Activated CD4-positive, alpha-beta T cell treated with anti-CD3 and anti-CD28 coated beads, Interleukin-2, amount 50 U/mL, for 1 hour (primary cell): ENCODE measurements around the gene HPCA.
A peak's percentile ranks its signal among the peaks of the same experiment; 100 is the strongest.

Source experiments
- DNase-seq: peaks from one replicate; pipeline ENCODE4 v3.0.0-alpha.2; 2020

HPCA gene

DNA sequence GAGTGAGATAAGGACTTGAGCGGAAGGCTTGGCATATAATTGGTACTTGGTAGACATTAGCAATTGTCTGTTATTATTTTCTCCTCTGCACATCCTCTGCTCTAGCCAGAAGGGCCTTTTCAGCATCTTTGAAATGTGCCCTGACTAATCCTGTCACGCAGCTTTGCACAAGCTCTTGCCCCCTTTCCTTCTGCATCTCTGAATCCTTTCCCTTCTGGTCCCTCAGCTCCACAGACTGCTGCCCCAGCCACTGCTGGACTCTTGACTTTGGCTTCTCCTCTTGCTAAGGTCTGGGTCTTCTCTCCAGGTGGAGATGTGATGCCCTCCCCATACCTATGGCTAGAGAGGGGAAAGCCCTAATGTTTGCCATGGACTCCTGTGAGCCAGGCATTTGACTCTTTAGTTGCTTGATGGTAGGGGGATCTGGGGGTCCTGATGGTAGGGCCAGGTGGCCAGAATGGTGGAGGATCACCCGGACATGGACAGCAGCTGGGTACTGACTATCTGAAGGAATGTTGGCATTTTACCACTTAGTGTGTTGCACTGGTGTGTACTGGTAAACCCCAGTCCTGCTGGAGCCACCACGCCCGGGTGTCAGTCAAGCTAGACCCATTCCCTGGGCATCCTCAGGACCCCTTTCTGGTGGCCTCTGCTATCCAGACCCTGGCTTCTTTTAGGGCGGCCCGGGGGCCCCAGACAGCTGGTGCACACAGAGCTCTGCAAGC is 4.4 kb downstream of the HPCA start:
- no peak for DNase-seq

DNA sequence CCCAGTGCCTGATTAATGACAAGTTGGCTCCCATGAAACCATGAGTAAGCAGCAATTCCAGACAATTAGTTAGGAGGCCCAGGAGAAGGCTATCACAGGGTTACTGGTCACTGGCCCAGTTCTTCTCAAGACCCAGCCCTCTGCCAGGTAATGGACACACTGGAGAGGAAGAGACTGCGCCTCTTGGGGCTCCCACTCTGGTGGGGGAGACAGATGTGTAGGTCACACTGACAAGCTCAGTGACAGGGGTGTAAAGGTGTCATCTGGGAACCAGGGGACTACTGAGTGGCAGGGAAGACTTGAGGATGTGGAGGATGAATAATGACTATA is 4.9 kb downstream of the HPCA start:
- DNase-seq: no peak

DNA sequence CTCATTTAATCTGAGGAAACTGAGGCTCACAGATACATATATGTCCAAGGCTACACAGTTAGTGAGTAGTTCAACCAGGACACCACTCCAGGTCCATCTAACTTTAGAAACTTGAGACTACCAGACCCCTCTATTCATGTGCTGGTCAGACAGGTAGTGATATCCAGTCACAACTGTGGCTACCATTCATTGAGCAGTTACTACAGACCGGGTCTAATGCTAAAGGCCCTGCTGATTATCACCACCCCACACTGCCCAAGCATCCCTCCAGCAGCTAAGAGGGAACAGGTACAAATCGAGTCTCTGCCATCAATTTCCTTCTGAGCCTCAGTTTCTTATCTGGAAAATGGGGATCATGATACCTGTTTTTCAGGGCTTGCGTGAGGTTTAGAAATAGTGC is 5.3 kb downstream of the HPCA start:
- DNase-seq: no peak

DNA sequence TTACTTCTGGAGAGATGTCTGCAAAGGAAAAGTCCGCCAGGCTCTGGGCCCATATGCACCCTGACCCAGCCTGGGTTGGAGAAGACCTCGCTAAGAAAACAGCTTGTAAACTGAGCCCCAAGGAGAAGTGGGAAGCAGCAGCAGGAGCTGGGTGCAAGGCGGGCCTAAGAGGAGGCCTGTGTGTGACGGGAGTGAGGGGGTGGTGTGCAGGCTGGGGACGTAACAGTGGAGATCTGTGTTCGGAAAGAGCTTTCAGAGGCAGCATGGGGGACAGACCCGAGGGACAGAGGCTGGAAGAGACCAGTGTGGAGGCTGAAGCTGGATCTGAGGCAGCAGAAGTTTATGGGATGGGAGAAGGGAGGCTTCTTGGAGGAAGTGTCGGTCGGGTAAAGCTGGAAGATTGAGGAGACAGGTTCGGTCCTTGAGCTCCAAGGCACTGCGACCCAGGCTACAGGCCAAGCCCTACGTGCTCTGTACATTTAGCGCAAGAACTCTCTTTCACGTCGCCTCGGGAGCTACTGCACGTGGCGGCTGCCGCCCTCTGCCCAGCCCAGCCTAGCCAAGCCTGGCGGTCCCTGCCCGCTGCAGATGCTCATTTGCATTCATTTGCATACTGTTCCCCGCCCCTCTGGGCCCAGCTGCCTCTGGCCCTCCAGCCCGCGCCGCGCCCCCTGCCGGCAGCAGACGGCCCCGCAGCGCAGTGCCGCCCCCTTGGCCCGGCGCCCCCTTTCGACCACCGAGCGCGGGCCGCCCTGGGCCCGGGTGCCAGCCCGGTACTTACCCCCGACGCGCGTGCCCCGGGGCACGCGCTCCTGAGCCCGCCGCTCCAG is 6.3 kb downstream of the HPCA start:
- DNase-seq: peak; percentile 20

DNA sequence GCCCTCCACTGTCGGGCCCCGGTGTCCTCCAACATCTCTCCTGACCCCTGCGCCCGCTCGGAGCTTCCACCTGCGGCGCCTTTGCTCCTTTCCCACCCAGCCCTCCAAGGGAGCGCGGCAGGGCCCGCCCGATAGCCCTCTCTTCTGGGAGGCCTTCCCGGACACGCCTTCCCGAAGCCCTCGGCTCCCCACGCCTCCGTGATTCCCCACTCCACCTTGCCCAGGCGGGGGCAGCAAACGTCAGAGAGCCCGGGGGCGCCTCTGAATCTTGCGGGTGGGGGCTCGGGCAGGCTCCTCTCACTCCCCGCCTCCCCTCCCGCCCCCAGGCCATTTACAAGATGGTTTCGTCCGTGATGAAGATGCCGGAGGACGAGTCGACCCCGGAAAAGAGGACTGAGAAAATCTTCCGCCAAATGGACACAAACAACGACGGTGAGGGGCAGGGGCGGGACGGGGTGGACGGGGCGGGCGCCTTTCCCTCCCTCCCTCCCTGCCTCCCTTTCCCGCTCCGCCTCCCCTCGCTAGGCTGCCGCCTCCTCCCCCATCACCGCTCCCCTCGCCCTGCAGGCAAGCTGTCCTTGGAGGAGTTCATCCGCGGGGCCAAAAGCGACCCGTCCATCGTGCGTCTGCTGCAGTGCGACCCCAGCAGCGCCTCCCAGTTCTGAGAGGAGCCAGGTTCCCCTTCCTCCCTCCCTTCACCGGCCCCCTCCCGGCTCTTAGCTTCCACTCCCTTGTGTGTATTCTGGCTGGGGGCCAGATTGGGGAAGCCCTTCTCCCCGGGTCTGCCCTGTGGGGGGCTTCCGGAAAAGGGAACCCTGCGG is 7.1 kb downstream of the HPCA start:
- DNase-seq: no peak

DNA sequence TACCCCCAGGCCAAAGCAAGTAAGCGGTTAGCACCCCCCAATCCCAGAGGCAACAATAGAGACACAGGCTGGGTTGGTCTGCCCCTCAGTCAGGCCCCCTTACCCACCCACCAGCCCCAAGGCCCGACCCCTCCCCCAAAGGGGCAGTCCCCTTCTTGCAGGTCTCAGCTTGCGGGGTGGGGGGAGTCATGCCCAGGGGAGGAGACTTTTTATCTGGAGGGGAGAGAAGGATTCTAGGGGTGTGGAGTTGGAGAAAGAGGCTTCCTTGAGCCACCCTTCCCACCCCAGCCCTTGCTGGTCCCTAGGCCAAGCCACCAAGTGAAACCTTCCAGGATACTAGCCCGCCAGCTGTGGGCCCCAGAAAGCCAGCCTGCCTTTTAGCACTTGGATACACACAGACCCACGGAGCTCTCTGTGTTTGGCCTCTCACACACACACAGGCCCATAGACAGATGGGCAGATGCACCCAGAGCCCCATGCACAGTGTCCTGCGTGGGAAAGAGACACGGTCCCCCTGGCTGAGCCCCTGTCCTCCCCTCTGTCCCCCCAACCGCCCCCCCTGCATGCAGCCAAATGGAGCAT is 7.8 kb downstream of the HPCA start:
- DNase-seq: no peak

DNA sequence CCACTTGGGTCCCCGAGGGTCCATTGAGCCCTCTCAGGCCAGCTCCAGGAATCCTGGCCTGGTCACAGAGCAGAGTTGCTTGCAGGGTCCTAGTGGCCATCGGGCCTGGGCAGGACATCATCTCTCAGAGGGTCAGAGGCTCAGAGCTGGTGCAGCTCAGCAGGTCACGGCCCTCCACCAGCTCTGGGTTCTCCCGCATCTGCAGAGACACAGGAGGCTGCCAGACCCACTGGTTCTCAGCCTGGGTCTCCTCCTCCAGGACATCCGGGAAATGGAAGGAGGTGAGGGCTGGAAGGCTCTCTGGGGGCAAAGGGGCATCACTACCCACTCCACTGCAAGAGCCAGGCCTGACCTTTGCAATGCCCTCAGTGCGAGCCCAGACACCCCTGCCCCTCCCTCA is 8.4 kb downstream of the HPCA start:
- no peak for DNase-seq

DNA sequence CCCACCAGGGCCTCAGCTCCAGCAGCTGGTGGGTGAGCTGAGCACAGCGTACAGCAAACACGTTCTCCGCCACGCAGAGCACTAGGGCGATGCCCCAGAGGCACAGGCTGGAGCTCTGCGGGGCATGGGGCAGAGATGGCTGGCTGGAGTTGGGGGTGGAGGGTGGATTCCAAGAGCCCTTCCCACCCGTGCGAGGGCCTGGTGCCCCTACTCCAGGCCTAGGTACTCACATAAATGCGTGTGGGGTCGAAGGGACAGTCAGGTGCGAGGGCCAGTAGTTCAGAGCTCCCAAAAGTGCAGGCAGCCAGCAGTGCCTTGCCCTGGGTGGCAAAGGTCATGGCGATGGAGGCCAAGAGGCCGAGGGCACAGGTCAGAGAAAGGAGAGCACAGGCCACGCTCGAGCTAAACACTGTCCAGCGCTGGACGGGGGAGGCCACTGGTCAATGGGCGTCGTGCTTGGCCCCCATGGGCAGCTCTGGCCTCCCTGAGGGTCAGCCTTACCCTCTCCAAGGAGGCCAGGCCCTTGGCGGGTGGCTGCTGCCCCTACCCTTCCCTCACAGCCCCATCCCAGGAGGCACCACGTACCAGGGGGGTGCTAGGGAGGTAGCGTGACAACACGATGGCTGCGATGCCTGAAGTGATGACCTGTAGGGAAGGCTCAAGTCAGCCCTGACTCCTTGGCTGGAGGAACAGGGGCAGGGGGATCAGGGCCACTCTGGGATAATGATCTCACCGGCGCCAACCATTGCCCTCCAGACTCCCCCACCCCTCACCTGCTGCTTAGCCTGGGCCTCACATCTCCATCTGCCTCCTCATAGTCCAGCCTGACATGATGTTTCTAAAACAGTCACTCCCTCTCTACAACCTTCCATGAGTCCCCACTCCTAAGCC is 9.3 kb downstream of the HPCA start:
- DNase-seq: no peak

DNA sequence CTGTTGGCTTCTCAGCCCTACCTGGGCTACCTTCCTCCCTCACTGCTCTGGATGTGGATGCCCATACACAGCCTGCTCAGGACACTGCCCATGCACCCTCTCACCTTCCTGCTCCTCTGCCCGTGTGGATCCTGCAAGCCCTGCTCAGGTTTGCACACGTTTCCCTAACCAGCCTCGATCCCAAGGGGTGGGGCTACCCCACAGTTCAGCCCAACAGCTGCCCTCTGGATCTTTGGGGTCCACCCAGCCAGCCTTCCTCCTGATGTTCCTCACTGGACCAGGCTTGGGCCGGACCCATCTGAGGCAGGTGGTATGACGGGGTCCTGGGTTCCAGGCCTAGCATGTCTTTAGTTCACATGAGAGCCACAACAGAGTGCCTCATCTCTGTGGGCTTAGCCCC is 10.2 kb downstream of the HPCA start:
- no peak for DNase-seq

DNA sequence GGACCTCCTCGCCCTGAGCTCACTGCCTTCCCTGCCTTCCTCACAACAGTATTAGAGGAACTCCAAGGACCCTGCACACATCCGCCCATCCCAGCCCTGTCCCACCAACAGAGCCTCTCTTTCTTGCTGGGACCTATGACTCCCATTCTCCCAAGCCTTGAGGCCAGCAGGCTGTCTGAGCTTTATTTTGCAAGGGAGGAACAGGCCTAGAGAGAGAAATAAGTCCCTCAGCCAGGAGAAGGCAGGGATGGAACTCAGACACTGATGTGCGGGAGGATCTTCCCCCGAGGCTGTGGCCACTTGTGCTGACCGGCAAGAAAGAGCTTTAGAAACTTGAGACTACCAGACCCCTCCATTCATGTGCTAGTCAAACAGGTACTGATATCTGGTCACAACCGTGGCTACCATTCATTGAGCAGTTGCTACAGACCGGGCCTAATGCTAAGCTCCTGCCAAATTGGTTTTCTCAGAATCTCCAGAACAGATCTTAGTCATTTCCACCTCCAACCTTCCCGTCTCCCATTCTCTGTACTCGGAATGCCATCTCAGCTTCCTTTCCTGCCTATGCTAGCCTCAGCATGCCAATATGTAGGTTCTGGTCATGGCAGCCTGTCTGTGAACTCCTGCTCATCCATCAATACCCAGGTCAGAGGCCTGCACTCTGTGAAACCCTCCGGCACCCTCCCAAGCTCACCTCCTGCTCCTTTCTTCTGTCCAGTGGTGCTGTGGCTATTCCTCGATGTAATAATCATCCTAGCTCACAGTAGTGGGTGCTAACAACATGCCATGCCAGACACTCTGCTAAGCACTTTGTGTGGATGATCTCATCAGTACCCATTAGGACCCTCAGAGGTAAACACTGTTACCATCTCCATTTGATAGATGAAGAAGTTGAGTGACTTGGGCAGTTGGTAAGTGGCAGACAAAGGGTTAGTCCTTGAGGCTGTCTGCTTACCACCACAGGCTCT is 11.1 kb downstream of the HPCA start:
- DNase-seq: no peak

DNA sequence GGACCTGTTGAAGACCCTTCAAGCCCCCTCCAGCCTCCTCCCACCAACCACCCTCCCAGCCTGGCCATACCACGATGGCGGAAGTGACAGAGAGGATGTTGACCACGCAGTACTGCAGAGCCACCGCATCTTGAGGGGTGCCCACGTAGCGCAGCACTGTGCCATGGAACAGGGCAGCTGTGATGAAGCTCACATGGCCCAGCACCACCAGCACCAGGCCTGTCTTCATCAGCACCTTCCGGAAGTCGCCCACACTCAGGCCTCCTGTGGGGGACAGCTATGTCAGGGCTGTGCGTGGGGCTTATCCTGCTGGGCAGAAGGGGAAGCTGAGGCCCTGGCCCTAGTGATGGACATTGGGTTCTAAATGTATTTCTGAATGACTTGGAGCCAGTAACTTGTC is 11.8 kb downstream of the HPCA start:
- no peak for DNase-seq

DNA sequence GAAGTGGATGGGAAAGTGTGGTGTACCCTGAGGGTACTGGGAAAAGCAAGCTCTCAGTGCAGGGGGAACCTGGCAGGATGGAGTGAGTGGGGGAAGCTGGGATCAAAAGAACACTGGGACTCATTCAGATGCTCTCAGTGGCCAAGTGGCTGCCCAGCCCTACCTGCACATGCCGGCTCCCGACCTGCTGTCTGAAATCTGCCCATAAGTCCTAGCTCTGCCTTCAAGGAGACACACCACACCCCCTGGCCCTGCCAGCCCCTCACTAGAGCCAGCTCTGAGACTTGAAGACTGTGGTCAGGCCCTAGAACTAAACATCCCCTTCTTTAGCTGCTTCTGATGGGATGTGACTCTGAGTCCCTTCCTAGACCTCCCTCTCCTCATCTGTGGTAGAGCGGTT is 12.7 kb downstream of the HPCA start:
- no peak for DNase-seq

DNA sequence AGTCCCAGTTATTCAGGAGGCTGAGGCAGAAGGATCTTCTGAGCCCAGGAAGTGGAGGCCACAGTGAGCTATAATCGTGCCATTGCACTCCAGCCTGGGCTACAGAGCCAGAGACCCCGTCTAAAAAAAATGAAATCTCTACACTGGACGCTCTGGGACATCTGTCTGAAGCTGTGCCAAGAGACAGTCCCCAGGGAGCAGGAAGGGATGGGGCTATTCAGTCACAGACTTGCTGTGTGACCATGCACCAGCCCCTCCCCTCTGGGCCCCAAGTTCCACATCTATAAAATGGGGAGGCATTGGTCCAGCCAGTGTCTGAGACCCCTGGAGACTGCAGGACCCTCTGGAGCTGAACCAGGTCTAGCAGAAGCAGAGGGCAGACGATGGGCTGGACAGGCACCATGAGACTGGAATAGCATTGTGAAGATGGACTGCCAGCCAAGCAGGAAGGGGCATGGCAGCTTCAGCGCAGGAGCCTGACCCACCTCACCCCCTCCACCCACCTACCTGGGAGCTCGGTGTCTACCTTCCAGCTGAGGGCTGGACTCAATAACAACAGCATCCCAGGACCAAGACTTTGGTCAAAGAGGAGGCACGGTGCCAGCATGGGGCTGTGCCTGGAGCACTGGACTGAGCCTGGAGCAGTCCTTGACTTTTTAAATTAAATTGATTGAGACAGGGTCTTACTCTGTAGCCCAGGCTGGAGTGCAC is 13.4 kb downstream of the HPCA start:
- DNase-seq: no peak

DNA sequence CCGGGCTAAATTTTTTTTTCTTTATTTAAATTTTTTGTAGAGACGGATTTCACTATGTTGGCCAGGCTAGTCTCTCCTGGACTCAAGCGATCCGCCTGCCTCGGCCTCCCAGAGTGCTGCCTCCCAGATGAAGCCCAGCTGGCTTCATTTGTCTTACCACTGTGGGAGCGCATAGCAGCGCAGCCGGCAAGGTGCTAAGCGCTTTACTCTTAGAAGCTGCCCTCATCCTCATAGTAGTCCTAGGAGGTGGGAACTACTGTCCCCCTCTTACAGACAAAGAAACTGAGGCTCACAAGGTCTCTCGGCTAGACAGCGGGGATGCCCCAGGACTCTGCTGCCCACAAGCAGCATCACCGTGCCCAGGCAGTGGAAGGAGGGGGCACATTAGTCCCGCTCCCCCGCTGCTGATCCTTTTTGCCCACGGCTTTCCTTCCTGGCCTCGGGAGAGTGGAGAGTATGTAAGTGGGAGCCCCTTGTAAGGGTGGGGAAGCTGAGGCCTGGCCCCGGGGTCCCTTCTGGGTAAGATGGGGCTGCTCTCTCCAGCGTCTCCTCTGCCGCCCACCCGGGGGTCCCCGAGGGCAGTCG is 14.2 kb downstream of the HPCA start:
- no peak for DNase-seq

DNA sequence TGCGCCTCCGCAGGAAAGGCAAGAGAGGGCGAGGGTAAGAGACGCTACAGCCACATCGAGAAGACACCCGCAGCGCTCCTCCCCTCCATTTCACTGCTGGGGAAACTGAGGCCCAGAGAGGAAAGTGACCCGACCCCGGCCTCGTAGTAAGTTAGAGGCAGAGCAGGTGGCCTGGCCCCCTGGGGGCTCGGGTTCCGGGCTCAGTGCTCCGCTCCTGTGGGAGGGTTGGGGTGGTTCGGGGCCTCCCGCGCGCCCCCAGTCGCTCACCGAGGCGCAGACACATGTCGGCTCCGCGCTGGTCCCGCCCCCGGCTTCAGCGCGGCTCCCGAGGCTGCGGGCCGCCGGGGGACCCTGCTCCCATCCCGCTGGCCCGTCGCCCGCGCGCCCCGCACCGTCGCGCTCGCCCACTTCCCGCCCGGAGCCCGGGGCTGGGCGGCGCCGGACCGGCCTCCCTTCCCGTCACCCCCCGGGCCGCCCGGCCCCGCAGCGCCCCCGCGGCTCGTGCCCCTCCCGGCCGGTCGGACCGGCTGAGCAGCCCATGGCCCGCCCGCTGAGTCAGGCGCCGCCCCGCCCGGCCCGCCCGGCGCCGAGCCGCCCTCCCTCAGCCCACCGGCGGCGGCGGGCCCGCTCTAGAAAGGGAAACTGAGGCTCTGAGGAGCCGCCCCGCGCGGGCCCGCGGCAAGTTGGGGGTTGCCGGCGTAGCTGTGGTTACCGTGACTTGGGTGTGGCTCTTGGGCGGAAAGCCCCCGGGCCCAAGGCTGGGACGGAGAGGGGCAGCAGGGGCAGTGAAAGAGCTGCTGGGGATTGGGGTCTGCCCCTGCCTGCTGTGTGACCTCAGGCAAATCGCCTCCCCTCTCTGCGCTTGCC is 14.9 kb downstream of the HPCA start, which contains the start of gene TMEM54:
Gene TMEM54, minus strand, starts transcription at position 434 of the 867 bp plus-strand sequence. Its CDS starts 151 bp downstream, at position 283.
- no peak for DNase-seq

DNA sequence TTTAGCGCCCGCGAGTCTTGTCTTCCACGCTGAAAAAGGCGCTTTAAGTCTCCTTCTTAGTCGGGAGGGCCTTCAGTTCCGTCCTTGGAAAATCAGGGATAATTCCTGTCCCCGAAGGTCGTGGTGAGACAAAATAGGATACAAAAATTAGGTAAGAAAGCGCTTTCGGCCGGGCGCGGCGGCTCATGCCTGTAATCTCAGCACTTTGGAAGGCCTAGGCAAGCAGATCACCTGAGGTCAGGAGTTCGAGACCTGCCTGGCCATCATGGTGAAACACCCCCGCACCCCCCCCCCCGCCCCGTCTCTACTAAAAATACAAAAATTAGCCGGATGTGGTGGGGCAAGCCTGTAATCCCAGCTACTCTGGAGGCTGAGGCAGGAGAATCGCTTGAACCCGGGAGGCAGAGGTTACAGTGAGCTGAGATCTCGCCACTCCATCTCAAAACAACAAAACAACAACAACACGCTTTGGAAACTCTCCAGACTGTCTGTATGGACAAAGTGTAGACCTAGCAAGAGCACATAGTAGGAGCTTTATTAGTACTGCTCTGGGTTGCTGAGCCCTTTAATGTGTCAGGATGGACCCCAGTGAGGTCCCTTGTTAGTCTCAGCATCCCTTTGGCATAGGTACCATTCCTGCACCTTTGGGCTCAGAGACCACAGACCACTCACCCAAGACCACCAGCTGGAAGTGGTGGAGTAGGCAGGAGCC is 15.7 kb downstream of the HPCA start:
- no peak for DNase-seq

DNA sequence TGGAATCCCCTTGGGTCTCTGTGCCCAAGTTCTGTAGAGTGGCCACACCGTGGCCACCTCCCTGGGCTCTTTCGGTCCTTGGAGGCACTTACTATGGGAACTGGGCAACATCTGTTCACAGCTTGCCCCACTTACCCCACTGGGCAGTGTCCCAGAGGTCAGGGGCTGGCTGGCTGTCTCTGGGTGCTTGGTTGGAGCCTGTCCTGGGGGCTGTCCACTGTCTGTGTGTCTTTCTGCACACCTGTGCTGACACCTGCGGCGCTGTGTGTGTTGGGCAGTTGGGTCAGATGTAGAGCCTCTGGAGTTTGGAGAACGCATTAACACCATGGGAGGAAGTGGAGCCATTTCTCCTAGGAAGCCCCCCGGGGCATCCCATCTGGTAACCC is 16.2 kb downstream of the HPCA start:
- no peak for DNase-seq
